Middle frontal gyrus (tissue), 1 donor: Measurements from ENCODE around the gene EXOC4.
"Not testable (repeated sequence)": the region's sequence is repeated elsewhere in the genome, so short reads cannot be mapped to it uniquely, and the experiment has no call there.

Experiments used
- DNase-seq: peaks from one replicate; pipeline ENCODE4 v3.0.0-alpha.2; 2015; ENCODE audit warnings: low spot score; ENCODE audit errors: extremely low spot score

EXOC4 gene

GRCh38 chr7:133613250-133613790, 360.4 kb downstream of the EXOC4 start:
- DNase-seq, result no peak

GRCh38 chr7:133614251-133614650, 361.4 kb downstream of the EXOC4 start:
- DNase-seq, result no peak

- no peak for DNase-seq
Measured at GRCh38 chr7:133618970-133619369, 366.1 kb downstream of the EXOC4 start.

DNA sequence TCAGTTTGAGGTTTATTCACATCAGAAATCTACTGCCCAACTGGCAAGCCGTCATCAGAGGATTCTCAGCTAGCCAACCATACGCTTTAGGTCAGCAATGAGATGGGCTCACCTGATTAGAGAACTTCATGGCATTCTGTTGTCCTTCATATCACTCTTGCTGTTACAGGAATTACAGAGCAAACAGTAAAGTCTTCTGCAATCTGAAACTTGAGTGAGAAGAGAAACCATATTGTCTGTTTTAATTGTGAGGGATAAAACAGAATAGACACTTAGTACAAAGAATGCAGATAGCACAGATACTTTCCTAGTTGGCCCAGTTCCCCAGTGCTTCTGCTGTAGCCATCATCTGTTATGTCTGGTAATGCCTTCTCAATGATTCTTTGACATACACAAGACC, 366.6 kb downstream of the EXOC4 start:
- no peak for DNase-seq

- DNase-seq, result no peak
Measured at GRCh38 chr7:133623721-133624120, 370.8 kb downstream of the EXOC4 start.

DNA sequence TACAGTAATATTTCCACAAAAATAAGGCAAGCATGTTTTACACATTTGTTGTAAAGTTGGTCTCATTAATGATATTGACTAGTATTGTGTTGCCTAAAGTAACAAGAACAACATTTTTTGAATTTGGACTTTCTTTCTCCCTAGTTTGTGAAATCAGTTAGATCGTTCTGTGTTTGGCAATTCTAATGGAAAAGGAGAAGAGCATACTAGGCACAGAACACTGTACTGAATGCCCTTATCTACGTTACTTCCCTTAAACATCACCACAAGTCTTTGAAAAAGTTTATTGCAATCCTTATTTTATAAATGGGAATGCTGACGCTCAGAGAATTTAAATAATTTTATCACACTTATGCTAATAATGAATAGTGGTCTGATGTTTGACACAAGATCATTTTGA, 372.2 kb downstream of the EXOC4 start:
- no peak for DNase-seq

- DNase-seq, result no peak
Measured at GRCh38 chr7:133629701-133630100, 376.8 kb downstream of the EXOC4 start.

- no peak for DNase-seq
Measured at GRCh38 chr7:133633055-133633454, 380.2 kb downstream of the EXOC4 start.

GRCh38 chr7:133635541-133635940, 382.7 kb downstream of the EXOC4 start:
- no peak for DNase-seq

GRCh38 chr7:133638857-133639256, 386.0 kb downstream of the EXOC4 start:
- DNase-seq, result no peak

- DNase-seq, result no peak
Measured at GRCh38 chr7:133641436-133641835, 388.6 kb downstream of the EXOC4 start.

- DNase-seq, result no peak
Measured at GRCh38 chr7:133642907-133643306, 390.0 kb downstream of the EXOC4 start.

DNA sequence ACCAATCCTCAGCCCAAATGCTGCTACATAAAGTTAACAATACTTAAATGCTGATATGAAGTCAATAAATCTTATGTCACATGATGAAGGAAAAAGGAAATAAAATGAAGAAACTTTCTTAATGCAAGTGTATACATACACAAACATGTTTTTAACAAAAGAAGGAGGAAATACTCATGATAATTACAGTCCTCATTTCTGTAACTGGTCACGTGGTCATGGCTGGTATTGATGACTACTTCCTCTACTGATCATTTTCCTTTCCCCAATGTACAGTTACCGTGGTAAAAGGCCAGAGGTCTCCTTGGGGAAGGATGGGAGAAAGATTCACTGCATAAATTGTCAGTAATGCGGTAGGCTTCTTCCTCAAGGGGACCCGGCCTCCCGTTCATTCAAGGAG, 390.8 kb downstream of the EXOC4 start:
- not testable (repeated sequence) for DNase-seq

DNA sequence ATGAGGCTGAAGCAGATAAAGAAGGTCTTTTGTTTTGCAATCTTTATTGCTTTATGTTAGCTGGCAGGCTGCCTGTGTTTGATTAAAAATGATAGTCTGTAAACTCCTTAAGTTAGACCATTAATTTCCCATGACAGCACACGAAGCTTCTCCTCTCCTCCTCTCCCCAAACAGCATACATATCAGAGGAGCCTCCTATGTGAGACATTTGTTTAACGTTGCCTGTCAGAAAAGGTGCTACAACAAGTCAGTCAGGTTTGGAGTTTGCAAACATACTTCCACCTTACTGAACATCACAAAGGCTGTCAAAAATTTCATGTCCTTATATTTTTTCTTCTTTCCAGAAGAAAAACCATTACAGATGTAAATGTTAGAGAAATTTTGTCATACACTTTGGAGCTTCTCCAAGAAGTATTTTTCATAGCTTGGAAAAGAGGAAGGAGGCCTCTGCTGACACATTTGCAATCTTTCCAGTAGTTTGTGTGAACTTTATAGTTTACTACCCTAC, 393.1 kb downstream of the EXOC4 start:
- DNase-seq, result no peak

DNA sequence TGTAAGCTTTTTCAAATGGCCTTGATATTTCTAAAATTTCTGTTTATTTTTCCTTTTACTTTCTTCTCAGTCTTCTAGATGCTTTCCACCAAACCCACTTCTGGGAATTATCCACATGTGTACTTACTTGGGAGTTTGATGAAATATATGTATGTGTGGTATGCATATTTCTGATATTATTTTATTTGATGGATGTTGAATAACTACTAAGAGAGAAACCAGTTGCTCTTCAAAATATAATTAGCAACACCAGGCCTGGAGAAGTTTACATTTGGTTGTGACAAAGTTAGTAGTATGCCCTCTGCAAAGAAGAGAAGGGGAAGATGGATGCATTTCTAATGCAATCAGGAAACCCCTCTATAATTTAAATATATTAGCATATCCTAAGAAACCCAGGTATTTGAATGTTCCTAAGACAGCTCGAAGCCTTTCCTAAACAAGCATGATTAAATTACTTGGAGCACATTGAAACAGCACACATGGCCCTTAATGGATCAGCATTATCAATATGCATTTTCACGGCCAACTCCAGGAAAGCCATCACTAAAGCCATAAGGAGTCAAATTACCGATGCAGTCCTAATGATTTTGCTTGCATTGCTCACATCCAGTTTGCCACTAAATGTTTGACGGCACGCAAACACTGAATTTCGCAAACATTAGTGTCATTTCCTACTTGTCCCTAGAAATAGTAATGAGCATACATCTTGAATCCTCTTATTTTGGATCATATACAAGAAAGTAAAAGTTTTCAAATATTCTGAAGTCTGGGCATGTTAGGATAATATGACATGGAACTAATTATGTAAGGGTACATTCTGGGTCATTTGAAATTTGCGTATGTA, 393.8 kb downstream of the EXOC4 start:
- no peak for DNase-seq

DNA sequence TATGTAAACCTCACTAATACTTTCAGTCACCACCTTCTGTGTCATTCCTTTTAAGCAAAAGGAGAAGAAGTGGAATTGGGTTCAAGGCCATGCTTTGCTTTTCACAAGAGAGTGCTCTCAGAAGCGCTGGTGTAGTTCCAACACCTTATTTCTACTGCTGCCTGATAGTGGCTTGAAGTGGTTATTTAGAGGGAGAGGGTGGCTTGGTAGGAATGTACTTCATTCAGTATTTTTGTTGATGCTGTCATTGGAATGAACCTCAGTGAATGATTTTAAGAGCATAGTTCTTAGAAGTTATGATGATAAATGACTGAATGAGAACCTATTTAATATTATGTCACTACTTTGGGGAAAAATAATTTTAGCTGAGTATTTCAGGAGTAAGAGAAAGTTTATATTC, 396.7 kb downstream of the EXOC4 start:
- no peak for DNase-seq

DNA sequence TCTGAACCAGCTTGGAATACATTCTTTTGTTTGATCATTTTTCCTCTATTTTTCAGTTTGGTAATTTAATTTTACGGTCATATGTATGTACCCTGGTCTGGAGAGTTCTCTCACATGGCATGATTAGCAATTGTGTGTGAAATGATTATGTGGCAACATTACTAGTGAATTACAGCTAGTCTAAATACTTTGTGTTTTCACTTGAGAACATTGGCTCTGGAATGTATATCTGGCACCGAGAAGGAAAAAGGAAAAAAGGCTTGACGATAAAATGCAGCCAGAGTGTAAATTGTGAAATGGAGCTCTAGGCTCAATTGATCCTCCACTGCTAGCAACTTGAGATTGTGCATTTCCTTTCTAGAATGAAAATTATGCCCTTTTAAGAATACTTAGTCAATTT, 397.2 kb downstream of the EXOC4 start:
- no peak for DNase-seq

DNA sequence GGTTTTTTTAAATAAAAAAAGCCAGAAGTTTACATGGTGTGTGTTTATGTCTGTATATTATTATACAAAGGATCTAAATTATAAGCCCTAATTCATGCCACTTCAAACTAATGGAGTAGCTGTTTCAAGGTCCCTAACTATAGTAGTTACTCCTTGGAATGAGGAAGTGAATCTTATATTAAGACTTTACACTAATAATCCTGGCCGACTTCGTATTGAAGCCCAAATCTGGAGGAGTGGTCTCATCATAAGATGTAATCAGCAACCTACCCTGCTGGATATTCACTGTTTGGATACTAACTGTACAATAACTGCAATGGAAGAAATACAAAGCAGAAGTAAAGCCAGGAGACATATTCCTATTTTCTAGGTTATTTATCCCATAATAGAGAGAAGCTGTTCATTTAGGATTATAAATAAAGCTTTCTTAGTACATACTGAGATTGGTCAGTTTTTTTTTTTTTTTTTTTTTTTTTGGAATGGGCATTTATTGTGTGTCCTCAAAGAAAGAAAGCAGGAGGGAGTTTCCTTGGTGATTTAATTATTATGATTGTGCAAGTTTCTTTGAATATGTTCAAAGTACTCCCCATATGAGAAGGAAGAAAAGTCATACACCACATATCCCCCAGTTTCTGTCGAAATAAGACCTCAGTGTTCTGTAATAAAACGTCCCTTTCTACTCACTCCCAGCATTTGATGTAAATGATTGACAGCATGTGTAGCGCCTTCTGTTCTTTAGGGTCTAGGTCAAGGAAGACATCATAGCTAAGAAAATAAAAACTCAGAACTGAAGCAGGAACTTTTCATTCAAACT, 397.8 kb downstream of the EXOC4 start:
- no peak for DNase-seq

DNA sequence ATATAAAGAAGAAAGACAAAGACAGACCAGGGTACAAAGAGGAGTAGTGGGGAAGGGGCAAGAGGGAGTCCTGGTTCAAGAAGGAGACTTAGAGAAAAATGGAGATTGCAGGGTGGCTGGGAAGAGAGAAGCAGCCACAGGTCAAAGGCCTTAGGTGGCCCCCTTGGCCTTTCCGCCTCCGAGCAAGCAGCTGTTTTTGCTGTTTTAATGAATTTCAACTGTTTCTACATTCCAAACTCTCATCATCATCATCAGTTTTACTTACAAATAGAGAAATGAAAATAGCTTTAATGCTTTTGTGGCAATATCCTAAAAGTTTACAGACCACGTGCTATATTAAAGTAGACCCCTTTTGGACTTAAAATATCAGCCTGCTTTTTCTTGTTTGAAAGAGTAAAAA, 399.7 kb downstream of the EXOC4 start:
- DNase-seq, result no peak

GRCh38 chr7:133654547-133654946, 401.7 kb downstream of the EXOC4 start:
- no peak for DNase-seq

DNA sequence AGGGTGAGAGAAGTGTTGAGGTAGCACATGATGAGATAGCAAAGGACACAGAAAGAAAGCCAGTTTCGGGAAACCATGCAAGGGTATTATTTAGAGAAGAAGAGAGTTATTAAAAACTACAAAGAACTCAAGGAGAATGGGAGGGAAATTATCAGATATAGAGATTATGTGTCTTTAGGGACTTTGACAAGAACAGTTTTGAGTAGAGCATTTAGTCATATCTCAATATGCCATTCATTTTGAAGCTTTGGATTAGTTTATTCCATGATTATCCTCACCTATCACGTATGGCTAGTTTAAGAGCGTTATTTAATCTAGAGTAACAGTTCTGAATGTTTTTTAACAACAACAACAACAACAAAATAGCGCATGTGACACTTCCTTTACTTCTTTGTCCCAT, 409.4 kb downstream of the EXOC4 start:
- no peak for DNase-seq

DNA sequence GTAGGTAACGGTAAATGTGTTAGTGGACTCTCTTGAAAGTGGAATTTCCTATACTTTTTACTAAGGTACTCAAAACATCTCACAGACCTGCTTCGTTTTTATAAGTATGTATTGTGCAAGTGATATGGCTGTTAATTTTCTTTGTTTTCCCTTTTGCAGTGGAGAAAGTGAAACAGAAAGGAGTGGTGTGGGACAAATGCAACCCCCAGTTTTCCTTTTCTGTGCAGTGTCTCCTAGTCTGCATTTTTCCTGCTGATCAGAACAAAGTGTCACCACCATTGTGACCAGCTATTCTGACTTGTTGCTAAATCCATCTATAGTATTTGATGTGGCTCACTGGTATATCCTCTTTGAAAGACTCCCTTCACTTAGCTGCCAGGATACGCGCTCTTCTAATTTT, 410.0 kb downstream of the EXOC4 start:
- no peak for DNase-seq
